OCI-M2 (cell line): ENCODE data around the gene SPATA6L.

Experiments
- DNase-seq: peaks from one replicate; lab custom pipeline; 2025; ENCODE audit not compliant: unreplicated experiment; lab: John Stamatoyannopoulos, UW

The SPATA6L gene

GRCh38 chr9:4588721-4589120 is 77.6 kb downstream of the SPATA6L start:
- DNase-seq, result no peak

GRCh38 chr9:4585135-4585534 is 81.1 kb downstream of the SPATA6L start:
- DNase-seq, result no peak

- no peak for DNase-seq
Measured at GRCh38 chr9:4584636-4585035, 81.6 kb downstream of the SPATA6L start.

GRCh38 chr9:4583001-4583400 is 83.3 kb downstream of the SPATA6L start:
- no peak for DNase-seq

- DNase-seq, result no peak
Measured at GRCh38 chr9:4581861-4582565, 84.3 kb downstream of the SPATA6L start.

GRCh38 chr9:4581035-4581760 is 85.1 kb downstream of the SPATA6L start:
- DNase-seq, result no peak

GRCh38 chr9:4579001-4579400 is 87.3 kb downstream of the SPATA6L start:
- DNase-seq, result no peak

- DNase-seq, result no peak
Measured at GRCh38 chr9:4576448-4576847, 89.8 kb downstream of the SPATA6L start.

GRCh38 chr9:4575997-4576396 is 90.3 kb downstream of the SPATA6L start:
- DNase-seq, result no peak

GRCh38 chr9:4574657-4575243 is 91.5 kb downstream of the SPATA6L start:
- DNase-seq, result no peak

- no peak for DNase-seq
Measured at GRCh38 chr9:4573634-4574389, 92.5 kb downstream of the SPATA6L start.

GRCh38 chr9:4573176-4573575 is 93.1 kb downstream of the SPATA6L start:
- no peak for DNase-seq

- no peak for DNase-seq
Measured at GRCh38 chr9:4572184-4572826, 94.0 kb downstream of the SPATA6L start.

- DNase-seq, result no peak
Measured at GRCh38 chr9:4569101-4569500, 97.2 kb downstream of the SPATA6L start.

GRCh38 chr9:4567601-4568000 is 98.7 kb downstream of the SPATA6L start:
- DNase-seq, result no peak

- no peak for DNase-seq
Measured at GRCh38 chr9:4566806-4567205, 99.5 kb downstream of the SPATA6L start.

- no peak for DNase-seq
Measured at GRCh38 chr9:4563105-4563504, 103.2 kb downstream of the SPATA6L start.

GRCh38 chr9:4559261-4560182 is 106.8 kb downstream of the SPATA6L start:
- no peak for DNase-seq

- no peak for DNase-seq
Measured at GRCh38 chr9:4558371-4558998, 107.8 kb downstream of the SPATA6L start.

- no peak for DNase-seq
Measured at GRCh38 chr9:4555236-4555635, 111.0 kb downstream of the SPATA6L start.
